GM18508 (cell line): Measurements from ENCODE around the gene CCDC92B.
"Not testable (repeated sequence)": the region's sequence is repeated elsewhere in the genome, so short reads cannot be mapped to it uniquely, and the experiment has no call there.

Experiments used
- ATAC-seq: cut with Tn5 transposase; IDR thresholded peaks from one replicate; pipeline ENCODE4 v1.9.1; 2021; ENCODE audit warnings: moderate number of reproducible peaks; ENCODE audit not compliant: insufficient read depth, unreplicated experiment

Gene CCDC92B

GRCh38 chr17:2691069-2691871 is 58.2 kb downstream of the CCDC92B start:
- ATAC-seq: no peak

- ATAC-seq: no peak
These were observed 59.0 kb downstream of the CCDC92B start for GRCh38 chr17:2690165-2691068.

GRCh38 chr17:2689411-2690164 is 59.9 kb downstream of the CCDC92B start:
- no peak for ATAC-seq

- ATAC-seq: no peak
These were observed 60.8 kb downstream of the CCDC92B start for GRCh38 chr17:2688351-2689342.

- ATAC-seq: no peak
These were observed 62.4 kb downstream of the CCDC92B start for GRCh38 chr17:2687074-2687418.

GRCh38 chr17:2685696-2686095 is 63.8 kb downstream of the CCDC92B start:
- ATAC-seq: no peak

GRCh38 chr17:2684549-2684948 is 64.9 kb downstream of the CCDC92B start:
- ATAC-seq: no peak

GRCh38 chr17:2683912-2684311 is 65.5 kb downstream of the CCDC92B start:
- no peak for ATAC-seq

GRCh38 chr17:2682176-2682938 is 67.1 kb downstream of the CCDC92B start:
- ATAC-seq: no peak

- ATAC-seq: no peak
These were observed 67.8 kb downstream of the CCDC92B start for GRCh38 chr17:2681650-2682049.

- ATAC-seq: no peak
These were observed 68.5 kb downstream of the CCDC92B start for GRCh38 chr17:2680961-2681360.

GRCh38 chr17:2679247-2679646 is 70.2 kb downstream of the CCDC92B start:
- not testable (repeated sequence) for ATAC-seq
